Trophoblast cell (in vitro differentiated cells and primary cell): ENCODE data around the gene SLC5A5.
A peak's percentile ranks its signal among the peaks of the same experiment; 100 is the strongest.

Source experiments
- DNase-seq, 2 donors: peaks; one replicate each; pipeline ENCODE4 v3.0.0-alpha.2; 2016
- H2AFZ ChIP-seq: 2 replicates; pipeline ENCODE4 v1.6.1; 2013; ENCODE audit warnings: low read length, moderate library complexity, mild to moderate bottlenecking; ENCODE audit not compliant: insufficient read depth, poor library complexity
- H2AK5ac ChIP-seq: 2 replicates; pipeline ENCODE4 v1.6.1; 2013; ENCODE audit warnings: mild to moderate bottlenecking, low read length
- H2BK120ac ChIP-seq: 2 replicates; pipeline ENCODE4 v1.6.1; 2013; ENCODE audit warnings: low read length, mild to moderate bottlenecking, moderate library complexity; ENCODE audit not compliant: insufficient read depth, poor library complexity
- H2BK12ac ChIP-seq: 2 replicates; pipeline ENCODE4 v1.6.1; 2013; ENCODE audit warnings: mild to moderate bottlenecking, low read length, moderate library complexity
- H2BK5ac ChIP-seq: 2 replicates; pipeline ENCODE4 v1.6.1; 2013; ENCODE audit warnings: low read length, low read depth, moderate library complexity, mild to moderate bottlenecking; ENCODE audit not compliant: poor library complexity
- H3K14ac ChIP-seq: 2 replicates; pipeline ENCODE4 v1.6.1; 2013; ENCODE audit warnings: mild to moderate bottlenecking, low read length
- H3K18ac ChIP-seq: 2 replicates; pipeline ENCODE4 v1.6.1; 2013; ENCODE audit warnings: mild to moderate bottlenecking, low read length
- H3K23ac ChIP-seq: 2 replicates; pipeline ENCODE4 v1.6.1; 2013; ENCODE audit warnings: low read length
- H3K27ac ChIP-seq: 2 replicates; pipeline ENCODE4 v1.5.1; 2013; ENCODE audit warnings: low read depth, mild to moderate bottlenecking, inconsistent platforms, low read length, moderate library complexity
- H3K27me3 ChIP-seq: 2 replicates; pipeline ENCODE4 v1.6.1; 2013; ENCODE audit warnings: inconsistent platforms, mild to moderate bottlenecking, low read length, moderate library complexity; ENCODE audit not compliant: insufficient read depth
- H3K36me3 ChIP-seq, 2 experiments: 1 replicate in 1 of 2; 2 replicates in 1 of 2; pipeline ENCODE4 v1.6.1; 2013; ENCODE audit warnings: low read length in 2 of 2, mild to moderate bottlenecking in 2 of 2, moderate library complexity in 1 of 2; ENCODE audit not compliant: insufficient read depth in 2 of 2, control insufficient read depth in 1 of 2
- H3K4ac ChIP-seq: 2 replicates; pipeline ENCODE4 v1.6.1; 2013; ENCODE audit warnings: low read depth, mild to moderate bottlenecking, low read length, moderate library complexity
- H3K4me1 ChIP-seq, 2 experiments: 1 replicate in 1 of 2; 2 replicates in 1 of 2; pipeline ENCODE4 v1.6.1; 2013; ENCODE audit warnings: low read length in 2 of 2, mild to moderate bottlenecking in 2 of 2, moderate library complexity in 1 of 2; ENCODE audit not compliant: insufficient read depth in 2 of 2, control insufficient read depth in 1 of 2
- H3K4me2 ChIP-seq: 2 replicates; pipeline ENCODE4 v1.6.1; 2013; ENCODE audit warnings: inconsistent platforms, mild to moderate bottlenecking, low read length, moderate library complexity
- H3K4me3 ChIP-seq: 2 replicates; pipeline ENCODE4 v1.5.1; 2013; ENCODE audit warnings: mild to moderate bottlenecking, low read depth, low read length, inconsistent platforms
- H3K79me1 ChIP-seq: one replicate; pipeline ENCODE4 v1.6.1; 2013; ENCODE audit warnings: low read length
- H3K79me2 ChIP-seq: 2 replicates; pipeline ENCODE4 v1.6.1; 2013; ENCODE audit warnings: low read length, mild to moderate bottlenecking; ENCODE audit not compliant: control insufficient read depth, insufficient read depth, poor library complexity
- H3K9ac ChIP-seq: 2 replicates; pipeline ENCODE4 v1.6.1; 2013; ENCODE audit warnings: mild to moderate bottlenecking, low read length
- H3K9me3 ChIP-seq: 2 replicates; pipeline ENCODE4 v1.6.1; 2013; ENCODE audit warnings: low read depth, mild to moderate bottlenecking, control low read depth, inconsistent platforms, low read length; ENCODE audit not compliant: insufficient read depth
- H4K12ac ChIP-seq: 2 replicates; pipeline ENCODE4 v1.6.1; 2013; ENCODE audit warnings: low read depth, mild to moderate bottlenecking, low read length, moderate library complexity
- H4K8ac ChIP-seq: 2 replicates; pipeline ENCODE4 v1.6.1; 2013; ENCODE audit warnings: low read depth, mild to moderate bottlenecking, low read length, moderate library complexity
- H4K91ac ChIP-seq: one replicate; pipeline ENCODE4 v1.6.1; 2013; ENCODE audit warnings: low read depth, mild to moderate bottlenecking, low read length, moderate library complexity
- WGBS: extraction: QIAGEN DNeasy Blood & Tissue Kit; methylation state at CpG from one replicate; pipeline ENCODE4 v1.1.7; 2013; ENCODE audit warnings: missing lambda C conversion rate; ENCODE audit not compliant: insufficient read length, insufficient coverage; ENCODE audit errors: extremely low coverage; 5-methylcytosine and 5-hydroxymethylcytosine counted together

SLC5A5 gene

DNA sequence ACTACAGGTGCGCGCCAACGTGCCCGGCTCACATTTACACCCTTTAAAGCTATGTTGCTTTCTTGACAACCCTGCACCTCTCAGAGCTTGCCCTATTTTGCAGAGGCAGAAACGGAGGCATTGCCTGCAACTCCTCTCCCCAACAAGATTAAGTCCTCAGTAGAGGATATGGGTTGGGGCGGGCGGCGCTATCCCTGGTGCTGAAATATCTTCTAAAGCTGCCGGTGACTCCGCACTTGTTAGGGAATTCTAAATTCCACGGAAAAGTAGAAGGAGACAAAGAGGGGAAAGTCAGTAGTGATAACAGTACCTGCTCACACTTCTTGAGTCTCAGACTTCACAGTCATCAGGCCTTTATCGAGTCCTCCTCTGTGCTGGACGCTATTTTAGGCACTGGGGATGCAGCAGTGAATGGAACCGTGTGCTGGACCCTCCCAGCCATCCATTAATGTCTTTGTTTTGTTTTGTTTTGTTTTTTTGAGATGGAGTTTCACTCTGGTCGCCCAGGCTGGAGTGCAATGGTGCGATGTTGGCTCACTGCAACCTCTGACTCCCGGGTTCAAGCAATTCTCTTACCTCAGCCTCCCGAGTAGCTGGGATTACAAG, 18.0 kb downstream of the SLC5A5 start:
- Histone ChIP-seq H3K23ac (no peak overlapping the region), H4K91ac (no peak overlapping the region), H2BK5ac (no peak overlapping the region), H3K14ac (no peak overlapping the region), H4K8ac (no peak overlapping the region), H3K4ac (no peak overlapping the region), H2BK120ac (no peak overlapping the region), H3K27ac (no peak overlapping the region), H2AFZ (no peak overlapping the region), H4K12ac (no peak overlapping the region), H3K79me1 (no peaks in the 10 kb centered on the region), H3K27me3 (no peaks in the 10 kb centered on the region), H3K9me3 (no peaks in the 10 kb centered on the region), H3K79me2 (no peaks in the 10 kb centered on the region), H3K4me1 (no peaks in the 10 kb centered on the region), H2BK12ac (no peak overlapping the region), H3K9ac (no peak overlapping the region), H3K36me3 (no peaks in the 10 kb centered on the region), H3K18ac (no peak overlapping the region), H3K4me3 (no peak overlapping the region), H3K4me2 (no peak overlapping the region), H2AK5ac (no peak overlapping the region)
- peak; percentile 27 to 65 for DNase-seq
- WGBS, result no CpG with 5 or more reads among the region's 18 CpGs

GRCh38 chr19:17893766-17894165, 22.0 kb downstream of the SLC5A5 start:
- no peak overlapping the region for H3K18ac ChIP-seq
- H3K14ac ChIP-seq, result no peak overlapping the region
- no peaks in the 10 kb centered on the region for H3K4me1 ChIP-seq
- no peak overlapping the region for H3K4me2 ChIP-seq
- no peak overlapping the region for H4K91ac ChIP-seq
- H3K9me3 ChIP-seq, result no peaks in the 10 kb centered on the region
- H3K79me1 ChIP-seq, result no peaks in the 10 kb centered on the region
- H3K36me3 ChIP-seq, result no peaks in the 10 kb centered on the region
- no peak overlapping the region for H4K12ac ChIP-seq
- H2AFZ ChIP-seq, result no peak overlapping the region
- WGBS, result no CpG with 5 or more reads among the region's 9 CpGs
- H3K27ac ChIP-seq, result no peak overlapping the region
- H4K8ac ChIP-seq, result no peak overlapping the region
- H3K79me2 ChIP-seq, result no peaks in the 10 kb centered on the region
- H2BK5ac ChIP-seq, result no peak overlapping the region
- H2AK5ac ChIP-seq, result no peak overlapping the region
- H3K4ac ChIP-seq, result no peak overlapping the region
- H3K27me3 ChIP-seq, result no peaks in the 10 kb centered on the region
- H3K9ac ChIP-seq, result no peak overlapping the region
- no peak overlapping the region for H3K23ac ChIP-seq
- H2BK120ac ChIP-seq, result no peak overlapping the region
- no peak overlapping the region for H2BK12ac ChIP-seq
- DNase-seq, result no peak
- H3K4me3 ChIP-seq, result no peak overlapping the region

DNA sequence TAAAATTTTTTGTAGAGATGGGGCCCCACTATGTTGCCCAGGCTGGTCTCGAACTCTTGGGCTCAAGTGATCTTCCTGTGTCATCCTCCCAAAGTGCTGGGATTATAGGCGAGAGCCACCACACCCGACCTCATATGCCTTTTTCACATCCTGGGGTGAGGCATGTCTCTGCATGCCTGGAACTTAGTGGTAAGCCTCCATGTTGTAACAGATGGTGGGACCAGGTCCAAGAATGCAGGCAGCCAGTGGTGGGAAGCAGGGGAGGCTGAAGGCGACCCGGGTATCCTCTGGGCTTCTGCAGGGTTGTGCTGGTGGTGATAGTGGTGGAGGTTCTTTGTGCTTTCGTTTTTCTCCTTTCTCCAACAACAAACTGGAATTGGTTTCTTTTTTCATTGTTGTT, 31.0 kb downstream of the SLC5A5 start:
- no CpG with 5 or more reads among the region's 6 CpGs for WGBS

DNA sequence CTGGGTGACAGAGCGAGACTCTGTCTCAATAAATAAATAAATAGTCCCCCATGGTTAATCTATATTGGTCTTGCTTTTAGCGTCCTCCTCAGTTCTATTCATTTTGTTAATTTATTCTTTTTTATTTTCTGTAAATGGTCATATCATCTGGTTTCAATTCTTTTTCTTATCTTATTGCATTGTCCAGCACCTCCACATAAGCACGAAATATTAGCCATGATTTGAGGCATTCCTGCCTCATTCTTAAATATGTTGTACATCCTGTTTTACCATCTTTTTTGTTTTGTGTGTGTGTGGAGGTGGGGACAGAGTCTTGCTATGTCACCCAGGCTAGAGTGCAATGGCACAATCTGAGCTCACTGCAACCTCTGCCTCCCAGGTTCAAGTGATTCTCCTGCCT, 36.5 kb downstream of the SLC5A5 start:
- no peak overlapping the region for H3K4me2 ChIP-seq
- no peak overlapping the region for H3K27ac ChIP-seq
- peaks cover 8% of the 10 kb centered on the region for H3K9me3 ChIP-seq
- no peak overlapping the region for H4K8ac ChIP-seq
- no CpG with 5 or more reads among the region's 3 CpGs for WGBS
- H3K18ac ChIP-seq, result no peak overlapping the region
- H4K12ac ChIP-seq, result no peak overlapping the region
- H3K4me3 ChIP-seq, result no peak overlapping the region
- no peak overlapping the region for H2AFZ ChIP-seq
- no peak overlapping the region for H2BK120ac ChIP-seq
- H3K36me3 ChIP-seq, result no peaks in the 10 kb centered on the region
- DNase-seq, result peak; percentile 47 to 93
- H3K4ac ChIP-seq, result no peak overlapping the region
- H3K14ac ChIP-seq, result no peak overlapping the region
- no peaks in the 10 kb centered on the region for H3K27me3 ChIP-seq
- H3K9ac ChIP-seq, result no peak overlapping the region
- no peaks in the 10 kb centered on the region for H3K79me1 ChIP-seq
- H2AK5ac ChIP-seq, result no peak overlapping the region
- H3K4me1 ChIP-seq, result no peaks in the 10 kb centered on the region
- no peak overlapping the region for H2BK5ac ChIP-seq
- H3K79me2 ChIP-seq, result no peaks in the 10 kb centered on the region
- no peak overlapping the region for H4K91ac ChIP-seq
- no peak overlapping the region for H2BK12ac ChIP-seq
- no peak overlapping the region for H3K23ac ChIP-seq

More for the DNA sequence above, 31.0 kb downstream of the SLC5A5 start:
- Histone ChIP-seq H2BK5ac (no peak overlapping the region), H3K23ac (no peak overlapping the region), H4K8ac (no peak overlapping the region), H3K79me2 (no peaks in the 10 kb centered on the region), H4K91ac (no peak overlapping the region), H2AK5ac (no peak overlapping the region), H4K12ac (no peak overlapping the region), H2AFZ (no peak overlapping the region), H3K4me3 (no peak overlapping the region), H2BK12ac (no peak overlapping the region), H3K14ac (no peak overlapping the region), H3K4me2 (no peak overlapping the region), H3K18ac (no peak overlapping the region), H3K27me3 (no peaks in the 10 kb centered on the region), H2BK120ac (no peak overlapping the region), H3K4me1 (no peaks in the 10 kb centered on the region), H3K79me1 (no peaks in the 10 kb centered on the region), H3K9ac (no peak overlapping the region), H3K9me3 (no peaks in the 10 kb centered on the region), H3K36me3 (no peaks in the 10 kb centered on the region), H3K27ac (no peak overlapping the region), H3K4ac (no peak overlapping the region)
- peak; percentile 19 to 50 for DNase-seq
